HPDE6-E6E7 (cell line): ENCODE data around the gene RNF111.
A peak's percentile ranks its signal among the peaks of the same experiment; 100 is the strongest.

ENCODE experiments used
- DNase-seq: peaks from one replicate; pipeline ENCODE4 v3.0.0; 2011; ENCODE audit warnings: missing footprints; ENCODE audit errors: extremely low spot score

RNF111 gene

GRCh38 chr15:58987491-58988005, at the start of gene RNF111:
Gene RNF111 (plus strand): TSS chr15:58987663. CDS start chr15:59030823, 43,160 bp downstream.
- DNase-seq: peak; percentile 95

GRCh38 chr15:58947179-58947578, 40.3 kb upstream of the RNF111 start:
- no peak for DNase-seq

GRCh38 chr15:58951388-58952007, 36.0 kb upstream of the RNF111 start:
- peak; percentile 59 for DNase-seq

- no peak for DNase-seq
These were observed 34.7 kb upstream of the RNF111 start for GRCh38 chr15:58952751-58953150.

GRCh38 chr15:58957101-58957973, 30.1 kb upstream of the RNF111 start:
- DNase-seq: no peak

GRCh38 chr15:58958811-58959210, 28.7 kb upstream of the RNF111 start:
- no peak for DNase-seq

GRCh38 chr15:58962136-58962535, 25.3 kb upstream of the RNF111 start:
- DNase-seq: no peak

- DNase-seq: no peak
These were observed 24.5 kb upstream of the RNF111 start for GRCh38 chr15:58962662-58963565.

GRCh38 chr15:58966698-58967097, 20.8 kb upstream of the RNF111 start:
- no peak for DNase-seq

GRCh38 chr15:58967479-58967878, 20.0 kb upstream of the RNF111 start:
- no peak for DNase-seq

- DNase-seq: no peak
These were observed 9.6 kb upstream of the RNF111 start for GRCh38 chr15:58977887-58978286.

- DNase-seq: no peak
These were observed 7.0 kb upstream of the RNF111 start for GRCh38 chr15:58980351-58980939.

- DNase-seq: no peak
These were observed 5.5 kb upstream of the RNF111 start for GRCh38 chr15:58981808-58982475.

- no peak for DNase-seq
These were observed 4.2 kb upstream of the RNF111 start for GRCh38 chr15:58983261-58983660.

GRCh38 chr15:58985443-58985842, 2.0 kb upstream of the RNF111 start:
- DNase-seq: no peak

- no peak for DNase-seq
These were observed 427 bp upstream of the RNF111 start for GRCh38 chr15:58987036-58987435.

GRCh38 chr15:58988006-58988785, 733 bp downstream of the RNF111 start:
- DNase-seq: peak; percentile 37

- no peak for DNase-seq
These were observed 4.7 kb downstream of the RNF111 start for GRCh38 chr15:58992181-58992580.

GRCh38 chr15:58994906-58995453, 7.5 kb downstream of the RNF111 start:
- no peak for DNase-seq

GRCh38 chr15:58999694-59000093, 12.2 kb downstream of the RNF111 start:
- no peak for DNase-seq
